ENCODE results near the gene RAP1B. TPM values are rescaled to one million over a fixed set of nuclear protein-coding genes. Genes with fewer than 3 reads are reported as not detected.

RAP1B gene
- total and polyA plus RNA-seq, 2 of the 13 experiments (the other 11 are each of a cell fraction or from before 2014, with no cell fraction given) = 71.1 to 92.7 TPM

- H3K79me2 ChIP-seq (ENCODE audit: insufficient read depth, low read length) = peaks cover 47% of the 10 kb centered on the region
- no peak for FAIRE-seq
- H3K9ac ChIP-seq (ENCODE audit: insufficient read depth, low read depth, low read length) = no peak overlapping the region
- in situ Hi-C loops (cut with HindIII; ENCODE audit: extremely low pct_ligation_motif_present, low pct_unique_long_range_greater_than_20kb) = no loop called here
- ChIA-PET CTCF (ENCODE audit: low intra/inter-chr PET ratio, low total read pairs) (no interaction called here), POLR2A (no interaction called here)
- H3K27me3 ChIP-seq (ENCODE audit: control insufficient read depth in 1 of 2, insufficient read depth in 2 of 2, low read length in 2 of 2) = no peaks in the 10 kb centered on the region
- no peak overlapping the region for H3K4me3 ChIP-seq (replicated peaks in 1 of 3; ENCODE audit: insufficient read depth in 1 of 3, low read depth in 2 of 3, low read length in 3 of 3)
- H3K9me3 ChIP-seq (ENCODE audit: low read length) = no peaks in the 10 kb centered on the region
- no peak for DNase-seq (ENCODE audit: low spot score)
- BruUV-seq (replicated peaks) = no TSS peak
- intact Hi-C loops (cut with micrococcal nuclease; ENCODE audit: unreplicated experiment) = no loop called here
- H3K27ac ChIP-seq (ENCODE audit: extremely low read length, insufficient read depth, low read length) = no peak overlapping the region
- 98% methylated on average over 5 of the region's 5 CpGs for WGBS (ENCODE audit: low lambda C conversion rate)
- no peak overlapping the region for H3K4me2 ChIP-seq (ENCODE audit: low read depth, low read length)
- TF ChIP-seq EHMT2 (IDR thresholded peaks at IDR 0.05; ENCODE audit: borderline replicate concordance, low read depth, low read length) (no peak), ZNF382 (CRISPR knock-in tag; IDR thresholded peaks at IDR 0.05; ENCODE audit: borderline replicate concordance) (no peak)
- no peak for ATAC-seq
- H3K36me3 ChIP-seq (replicated peaks in 1 of 2; ENCODE audit: control insufficient read depth in 1 of 2, insufficient read depth in 2 of 2, low read length in 2 of 2) = peaks cover 3 to 18% of the 10 kb centered on the region in 2 experiments
- H4K20me1 ChIP-seq (ENCODE audit: insufficient read depth, low read length) = peaks cover 7% of the 10 kb centered on the region; the same call in 1 of the 2 replicates
- H3K4me1 ChIP-seq (ENCODE audit: insufficient read depth, low read length) = peaks cover 6% of the 10 kb centered on the region; the same call in 1 of the 2 replicates
- no peak overlapping the region for H2AFZ ChIP-seq (ENCODE audit: low read length)
These were observed 35.8 kb downstream of the RAP1B start for GRCh38 chr12:68646484-68646883.

GRCh38 chr12:68647507-68647906 is 36.8 kb downstream of the RAP1B start:
- Histone ChIP-seq H3K4me2 (ENCODE audit: low read depth, low read length) (no peak overlapping the region), H3K4me1 (ENCODE audit: insufficient read depth, low read length) (peaks cover 6% of the 10 kb centered on the region; the same call in 1 of the 2 replicates), H3K79me2 (ENCODE audit: insufficient read depth, low read length) (peaks cover 39% of the 10 kb centered on the region), H3K4me3 (replicated peaks in 1 of 3; ENCODE audit: insufficient read depth in 1 of 3, low read depth in 2 of 3, low read length in 3 of 3) (no peak overlapping the region), H4K20me1 (ENCODE audit: insufficient read depth, low read length) (peaks cover 7% of the 10 kb centered on the region; the same call in 1 of the 2 replicates), H3K9ac (ENCODE audit: insufficient read depth, low read depth, low read length) (no peak overlapping the region), H3K36me3 (replicated peaks in 1 of 2; ENCODE audit: control insufficient read depth in 1 of 2, insufficient read depth in 2 of 2, low read length in 2 of 2) (peaks cover 3 to 25% of the 10 kb centered on the region in 2 experiments), H3K27me3 (ENCODE audit: control insufficient read depth in 1 of 2, insufficient read depth in 2 of 2, low read length in 2 of 2) (no peaks in the 10 kb centered on the region), H2AFZ (ENCODE audit: low read length) (no peak overlapping the region), H3K9me3 (ENCODE audit: low read length) (no peaks in the 10 kb centered on the region), H3K27ac (ENCODE audit: extremely low read length, insufficient read depth, low read length) (no peak overlapping the region)
- in situ Hi-C loops (cut with HindIII; ENCODE audit: extremely low pct_ligation_motif_present, low pct_unique_long_range_greater_than_20kb) = no loop called here
- BruUV-seq (replicated peaks) = no TSS peak
- DNase-seq (ENCODE audit: low spot score) (no peak), FAIRE-seq (no peak), ATAC-seq (no peak)
- WGBS (ENCODE audit: low lambda C conversion rate) = 100% methylated on average over 1 of the region's 1 CpG
- no peak for TF ChIP-seq DMAP1 (CRISPR knock-in tag; IDR thresholded peaks at IDR 0.05)
- TF ChIP-seq ZNF20 (CRISPR knock-in tag; IDR thresholded peaks at IDR 0.05) = no peak
- POLR2A ChIA-PET = no interaction called here
- CTCF ChIA-PET (ENCODE audit: low intra/inter-chr PET ratio, low total read pairs) = no interaction called here
- intact Hi-C loops (cut with micrococcal nuclease; ENCODE audit: unreplicated experiment) = no loop called here

Data from HepG2 (cell line).